Spinal cord (tissue), 10 donors: ENCODE data around the gene PRKCH. TPM values are rescaled to one million over a fixed set of nuclear protein-coding genes. Genes with fewer than 3 reads are reported as not detected.

Experiments
- DNase-seq, 6 donors: peaks; one replicate each; pipeline versions ENCODE4 v3.0.0 to v3.0.0-alpha.2; 2013 to 2015; ENCODE audit warnings: low spot score in 6 of 6, low read depth in 4 of 6
- H3K27ac ChIP-seq: one replicate; pipeline ENCODE4 v1.5.1; 2013; ENCODE audit warnings: low read depth, low read length, control low read depth
- H3K27me3 ChIP-seq: one replicate; pipeline ENCODE4 v1.6.1; 2013; ENCODE audit warnings: low read length; ENCODE audit not compliant: control insufficient read depth, insufficient read depth
- H3K36me3 ChIP-seq: one replicate; pipeline ENCODE4 v1.6.1; 2013; ENCODE audit warnings: low read length; ENCODE audit not compliant: control insufficient read depth, insufficient read depth
- H3K4me1 ChIP-seq: one replicate; pipeline ENCODE4 v1.6.1; 2013; ENCODE audit warnings: low read length; ENCODE audit not compliant: control insufficient read depth, insufficient read depth
- H3K4me3 ChIP-seq: one replicate; pipeline ENCODE4 v1.5.1; 2013; ENCODE audit warnings: low read depth, low read length, control low read depth
- H3K9me3 ChIP-seq: one replicate; pipeline ENCODE4 v1.6.1; 2013; ENCODE audit warnings: low read length; ENCODE audit not compliant: control insufficient read depth, insufficient read depth
- WGBS: methylation state at CpG from one replicate; pipeline ENCODE4 v1.1.5; 2013; ENCODE audit warnings: missing lambda C conversion rate; ENCODE audit not compliant: insufficient coverage; 5-methylcytosine and 5-hydroxymethylcytosine counted together
- polyA plus RNA-seq, 2 donors: library from polyadenylated mRNA; unstranded; fragments of 120-200 nt; gene quantifications; one replicate each; pipeline ENCODE4 v1.2.1, GENCODE V29; 2013; ENCODE audit not compliant: insufficient read length in 2 of 2
- total RNA-seq, 2 donors: library from RNA; depleted of rRNA in 1 of 2; stranded (reverse); fragments of 120-200 nt in 1 of 2; fragments of >200 nt in 1 of 2; gene quantifications; one replicate each; pipeline versions ENCODE4 v1.2.3 to v1.2.4, GENCODE V29; 2013 to 2014
- donor health status: healthy.

Gene PRKCH
- total and polyA plus RNA-seq, 4 donors: 9.6 to 30.7 (median 15.5) TPM

DNA sequence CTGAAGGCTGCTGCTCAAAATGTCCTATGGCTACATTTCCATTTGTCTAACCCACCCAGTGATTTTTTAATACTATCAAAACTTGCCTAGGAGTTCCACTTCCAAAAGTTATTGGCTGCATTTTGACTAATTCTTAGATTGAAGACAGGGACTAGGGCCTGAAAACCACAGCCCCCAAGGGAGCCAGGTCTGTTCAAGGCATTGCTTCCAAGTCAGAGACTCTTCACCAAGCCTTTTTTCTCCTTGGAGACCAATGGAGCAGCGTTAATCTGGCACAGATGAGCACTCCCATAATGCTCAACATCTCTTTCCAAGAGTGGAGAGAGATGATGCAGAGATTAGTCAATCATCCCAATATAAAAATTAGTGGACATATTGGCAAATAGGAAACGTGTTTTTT, 261.4 kb downstream of the PRKCH start:
- Histone ChIP-seq H3K36me3 (no peaks in the 10 kb centered on the region), H3K4me3 (no peak overlapping the region), H3K27ac (no peak overlapping the region), H3K9me3 (no peaks in the 10 kb centered on the region), H3K27me3 (no peaks in the 10 kb centered on the region), H3K4me1 (peaks cover 7% of the 10 kb centered on the region)
- no peak for DNase-seq
- WGBS: no CpG with 5 or more reads among the region's 2 CpGs

DNA sequence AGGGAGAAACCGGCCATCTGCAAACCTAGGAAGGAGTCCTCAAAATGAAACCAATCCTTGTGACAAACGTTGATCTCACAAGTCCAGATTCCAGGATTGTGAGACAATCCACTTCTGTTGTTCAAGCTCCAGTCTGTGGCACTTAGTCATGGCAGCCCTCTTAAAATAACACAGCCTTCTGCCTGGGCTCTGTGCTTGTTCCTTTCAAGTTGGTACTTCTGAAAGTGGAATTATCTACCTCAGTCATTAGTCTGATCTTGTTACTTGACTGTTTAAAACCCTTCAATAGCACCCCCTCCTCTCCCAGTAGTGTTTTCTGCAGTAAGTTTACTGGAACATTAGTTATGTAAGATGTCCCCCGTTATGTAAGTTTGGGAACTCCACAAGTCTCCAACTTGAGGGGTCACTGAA, 263.0 kb downstream of the PRKCH start:
- no peaks in the 10 kb centered on the region for H3K36me3 ChIP-seq
- no peak overlapping the region for H3K4me3 ChIP-seq
- H3K27me3 ChIP-seq: no peaks in the 10 kb centered on the region
- WGBS: 86% methylated on average over 2 of the region's 3 CpGs
- peaks cover 7% of the 10 kb centered on the region for H3K4me1 ChIP-seq
- no peak overlapping the region for H3K27ac ChIP-seq
- no peak for DNase-seq
- H3K9me3 ChIP-seq: no peaks in the 10 kb centered on the region

DNA sequence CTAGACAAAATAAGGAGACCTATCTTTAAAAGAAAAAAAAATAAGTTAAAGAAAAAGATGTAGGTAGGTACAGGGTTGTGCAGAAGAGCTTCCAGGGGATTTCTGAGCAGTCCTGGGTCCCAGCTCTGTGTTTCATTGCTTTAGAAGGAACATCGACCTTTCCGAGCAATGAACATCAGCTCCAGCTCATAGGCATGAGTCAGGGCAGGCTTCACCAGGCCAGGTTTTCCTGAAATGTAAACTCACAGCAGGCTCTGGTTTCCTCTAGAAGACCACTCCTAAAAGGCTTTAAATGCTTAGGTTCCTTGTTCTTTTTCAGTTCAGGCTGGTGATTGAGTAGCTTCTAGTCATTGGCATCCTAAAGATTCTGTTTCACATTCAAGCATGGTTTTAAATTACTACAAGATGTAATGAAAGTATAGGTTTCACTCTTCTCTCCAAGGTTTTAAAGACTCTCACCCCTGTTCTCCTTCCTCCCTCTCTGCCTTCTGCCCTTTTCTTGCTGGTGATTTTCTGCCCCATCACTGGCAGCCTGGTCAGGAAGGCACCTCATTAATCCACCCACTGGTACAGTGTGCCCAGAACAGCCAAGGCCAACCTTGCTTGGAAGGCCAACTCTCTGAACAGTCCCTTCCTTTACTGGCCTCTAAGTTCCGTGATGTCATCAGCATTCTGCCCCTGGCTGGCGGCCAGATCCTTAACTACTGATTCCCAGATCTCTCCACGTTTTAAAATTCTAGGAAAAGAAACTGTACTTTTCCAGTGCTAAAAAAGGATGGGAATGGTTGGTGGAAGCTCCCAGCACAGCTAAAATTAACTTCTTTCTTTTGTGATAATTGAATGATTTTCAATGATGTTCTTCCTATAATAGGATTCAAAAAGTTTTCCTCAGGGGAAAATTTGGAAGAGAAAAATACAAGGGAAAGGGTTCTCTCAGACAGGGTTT, 264.5 kb downstream of the PRKCH start:
- Histone ChIP-seq H3K4me3 (no peak overlapping the region), H3K4me1 (peaks cover 7% of the 10 kb centered on the region), H3K9me3 (no peaks in the 10 kb centered on the region), H3K36me3 (no peaks in the 10 kb centered on the region), H3K27ac (peak overlapping the region; percentile 18), H3K27me3 (no peaks in the 10 kb centered on the region)
- DNase-seq: peak in 2 of 6 donors; percentile 76 to 77
- WGBS: 67% methylated on average over 3 of the region's 5 CpGs

DNA sequence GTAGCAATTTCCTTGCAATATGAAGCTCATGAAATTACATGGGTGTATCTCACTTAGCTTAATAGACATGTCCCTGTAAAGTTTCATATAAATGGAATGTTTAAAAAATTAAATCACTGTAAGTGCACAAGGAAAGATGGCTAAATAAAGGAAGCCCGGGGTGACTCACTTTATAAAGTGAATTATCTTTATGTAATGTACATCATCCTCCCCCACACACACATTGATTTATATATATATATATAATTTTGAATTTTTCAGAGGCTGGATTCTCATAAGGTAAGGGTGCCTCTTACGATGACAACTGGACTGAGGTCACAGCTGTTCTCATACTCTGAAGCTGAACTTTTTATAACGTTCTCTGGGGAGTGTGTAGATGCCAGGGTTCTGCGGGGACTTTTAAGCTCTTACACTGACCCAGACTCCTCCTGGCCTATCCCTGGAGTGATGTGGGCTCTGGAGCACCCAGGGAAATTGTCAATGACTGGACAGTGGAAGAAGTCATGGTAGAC, 265.2 kb downstream of the PRKCH start:
- Histone ChIP-seq H3K4me1 (peaks cover 7% of the 10 kb centered on the region), H3K4me3 (no peak overlapping the region), H3K36me3 (no peaks in the 10 kb centered on the region), H3K27ac (no peak overlapping the region), H3K27me3 (no peaks in the 10 kb centered on the region), H3K9me3 (no peaks in the 10 kb centered on the region)
- WGBS: 67% methylated on average over 1 of the region's 4 CpGs
- DNase-seq: no peak

DNA sequence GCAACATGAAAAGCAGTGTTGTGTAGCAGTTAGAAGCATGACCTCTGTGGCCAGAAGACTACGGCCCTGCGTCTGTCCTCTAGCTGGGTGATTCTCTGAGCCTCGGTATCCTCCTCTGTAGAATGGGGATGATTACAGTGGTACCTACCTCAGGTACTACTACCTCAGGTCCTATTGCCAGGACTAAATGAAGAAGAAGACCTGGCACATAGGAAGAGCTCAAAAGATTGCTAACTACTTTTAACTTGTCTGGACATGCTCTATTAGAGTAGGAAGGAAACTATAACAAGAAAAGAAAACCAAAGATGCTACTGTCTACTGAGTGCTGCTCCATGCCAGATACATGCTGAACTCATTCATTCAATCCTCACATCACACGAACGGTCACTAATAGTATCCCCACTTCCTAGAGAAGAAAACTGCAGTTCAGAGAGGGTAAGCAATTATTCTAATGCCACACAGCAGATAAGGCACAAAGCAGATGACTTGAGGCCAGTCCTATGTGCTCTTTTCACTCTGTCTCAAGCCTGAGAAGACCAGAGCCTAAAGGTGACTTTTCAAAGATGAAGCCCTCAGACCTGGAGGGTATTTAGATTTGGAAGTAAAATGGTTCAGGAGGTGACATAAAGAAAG, 265.8 kb downstream of the PRKCH start:
- Histone ChIP-seq H3K36me3 (no peaks in the 10 kb centered on the region), H3K27me3 (no peaks in the 10 kb centered on the region), H3K4me1 (peaks cover 7% of the 10 kb centered on the region), H3K4me3 (no peak overlapping the region), H3K9me3 (no peaks in the 10 kb centered on the region), H3K27ac (no peak overlapping the region)
- DNase-seq: no peak
- 98% methylated on average over 4 of the region's 5 CpGs for WGBS

DNA sequence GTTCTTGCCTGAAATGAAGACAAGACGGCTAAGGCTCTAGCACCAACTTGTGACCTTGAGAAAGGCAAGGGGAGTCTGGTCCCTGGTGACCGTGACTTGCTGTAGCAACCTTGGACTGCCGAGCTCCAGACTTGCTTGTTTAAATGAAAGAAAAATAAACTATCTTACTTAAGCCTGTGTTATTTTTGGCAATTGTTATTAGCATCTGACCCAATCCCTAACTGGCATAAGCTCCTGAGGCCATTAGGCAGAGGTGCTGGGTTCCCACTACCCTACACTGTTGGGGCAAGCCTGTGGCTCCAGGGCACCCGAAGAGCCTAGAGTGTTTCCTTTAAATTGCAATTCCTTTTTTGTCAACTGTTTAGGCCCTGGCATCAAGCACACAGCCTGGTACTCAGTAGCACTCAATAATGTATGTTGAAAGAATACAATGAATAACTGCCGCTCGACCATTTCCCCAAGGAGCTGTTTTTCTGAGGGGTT, 267.1 kb downstream of the PRKCH start:
- Histone ChIP-seq H3K27ac (no peak overlapping the region), H3K4me1 (peaks cover 7% of the 10 kb centered on the region)

DNA sequence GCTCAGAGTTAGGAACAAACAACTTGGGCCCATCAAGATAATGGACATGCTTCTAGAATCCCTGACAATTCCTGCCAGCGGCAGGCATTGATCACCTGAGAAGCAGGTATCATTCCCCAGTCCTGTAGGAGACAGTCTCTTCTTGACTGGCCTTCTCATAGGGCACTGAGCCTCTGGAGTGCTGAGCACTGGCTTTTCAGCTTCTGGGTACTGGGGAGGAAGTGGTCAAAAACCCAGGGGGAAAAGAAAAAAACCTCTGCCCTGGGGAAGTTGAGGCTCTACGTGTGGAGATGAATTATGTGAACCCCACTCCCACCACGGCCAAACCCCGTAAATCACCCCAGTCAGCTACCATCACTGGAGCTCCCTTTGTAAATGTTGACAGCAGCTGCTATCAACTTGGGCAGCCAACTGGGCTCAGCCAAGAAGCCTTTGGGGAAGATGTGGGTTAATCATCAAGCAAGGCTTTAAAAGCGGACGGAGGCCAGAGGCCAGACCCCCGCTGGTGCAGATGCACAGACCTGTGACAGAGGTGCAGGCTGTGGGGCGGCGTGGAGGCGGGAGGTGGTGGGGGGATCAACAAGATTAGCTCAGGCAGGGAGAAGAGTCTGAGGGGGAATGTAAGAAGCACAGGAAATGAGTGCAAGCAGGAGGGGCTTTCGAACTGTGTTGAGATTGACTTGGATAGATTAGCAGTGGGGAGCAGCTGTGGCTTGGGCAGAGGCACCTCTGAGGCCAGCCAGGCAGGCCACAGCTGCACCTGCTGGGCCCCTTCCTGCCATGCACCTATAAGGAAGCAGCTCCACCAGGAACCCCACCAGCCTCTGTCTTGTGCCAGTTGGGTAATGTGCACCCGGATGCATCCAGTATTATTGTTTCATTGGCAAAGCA, 268.6 kb downstream of the PRKCH start:
- no peak overlapping the region for H3K27ac ChIP-seq
- 59% methylated on average over 11 of the region's 12 CpGs for WGBS
- H3K27me3 ChIP-seq: no peaks in the 10 kb centered on the region
- no peak overlapping the region for H3K4me3 ChIP-seq
- DNase-seq: peak in 1 of 6 donors; percentile 15
- no peaks in the 10 kb centered on the region for H3K9me3 ChIP-seq
- no peaks in the 10 kb centered on the region for H3K36me3 ChIP-seq
- peaks cover 7% of the 10 kb centered on the region for H3K4me1 ChIP-seq

More for the DNA sequence above, 267.1 kb downstream of the PRKCH start:
- 80% methylated on average over 1 of the region's 6 CpGs for WGBS
- no peak overlapping the region for H3K4me3 ChIP-seq
- no peaks in the 10 kb centered on the region for H3K9me3 ChIP-seq
- no peaks in the 10 kb centered on the region for H3K36me3 ChIP-seq
- no peaks in the 10 kb centered on the region for H3K27me3 ChIP-seq
- DNase-seq: no peak

DNA sequence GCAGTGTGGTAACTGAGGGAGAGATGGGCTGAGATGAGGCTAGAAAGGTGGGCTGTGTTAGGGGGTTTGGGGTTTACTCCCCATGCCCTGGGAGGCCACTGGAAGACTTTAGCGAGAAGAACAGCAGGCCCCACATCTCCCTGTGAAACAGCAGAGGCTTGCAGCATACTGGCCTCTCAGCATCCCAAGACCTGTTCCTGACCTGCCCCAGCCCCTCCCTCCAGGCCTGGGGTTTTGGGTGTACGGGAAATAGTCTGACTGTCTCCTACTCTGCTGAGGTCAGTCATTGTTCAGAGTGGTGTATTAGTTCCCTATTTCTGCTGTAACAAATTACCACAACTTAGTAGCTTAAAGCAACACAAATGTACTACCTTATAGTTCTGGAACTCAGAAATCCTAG, 270.5 kb downstream of the PRKCH start:
- Histone ChIP-seq H3K27ac (no peak overlapping the region), H3K9me3 (no peaks in the 10 kb centered on the region), H3K4me1 (no peaks in the 10 kb centered on the region), H3K4me3 (no peak overlapping the region), H3K27me3 (no peaks in the 10 kb centered on the region), H3K36me3 (no peaks in the 10 kb centered on the region)
- no CpG with 5 or more reads among the region's 2 CpGs for WGBS
- no peak for DNase-seq

DNA sequence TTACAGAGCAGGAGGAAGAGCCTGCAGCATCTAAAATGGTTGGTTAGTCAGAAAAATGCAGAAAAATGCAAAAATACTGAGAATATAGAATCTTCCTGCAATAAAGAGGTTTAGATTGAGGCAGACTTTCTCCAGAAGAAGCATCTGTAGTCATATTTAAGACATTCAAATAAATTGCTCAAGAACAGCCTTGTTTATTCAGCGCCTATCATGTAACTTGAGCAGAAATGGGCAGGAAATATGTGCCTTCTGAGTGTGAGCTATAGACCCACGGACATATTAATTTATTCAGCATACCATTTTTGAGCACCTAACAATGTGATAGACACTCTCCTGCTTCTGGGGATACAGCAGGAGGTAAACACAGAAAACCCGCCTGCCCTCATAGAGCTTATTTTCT, 272.0 kb downstream of the PRKCH start:
- Histone ChIP-seq H3K27me3 (no peaks in the 10 kb centered on the region), H3K9me3 (no peaks in the 10 kb centered on the region)
- WGBS: no CpG with 5 or more reads among the region's 3 CpGs

More for the DNA sequence above, 272.0 kb downstream of the PRKCH start:
- Histone ChIP-seq H3K4me3 (no peak overlapping the region), H3K27ac (no peak overlapping the region), H3K4me1 (no peaks in the 10 kb centered on the region), H3K36me3 (no peaks in the 10 kb centered on the region)
- no peak for DNase-seq
